Endothelial cell of umbilical vein (primary cell): Measurements from ENCODE around the gene CKAP5. TPM values are rescaled to one million over a fixed set of nuclear protein-coding genes. Genes with fewer than 3 reads are reported as not detected.

Source experiments
- BruUV-seq: library from RNA; stranded (reverse); fragments of 400-500 nt; replicated peaks from 2 replicates; lab custom pipeline; 2021; lab: Mats Ljungman, UMichigan
- CTCF ChIA-PET: fragments of 300-600, 350-600 bp; sonication (Branson Sonifier 250); formaldehyde crosslinking; loops from one replicate; lab custom pipeline; 2021; ENCODE audit warnings: antibody characterized with exemption, inconsistent platforms; lab: Charles Lee
- POLR2A ChIA-PET: fragments of 300-600, 350-600 bp; sonication (Branson Sonifier 250); formaldehyde crosslinking; loops from one replicate; lab custom pipeline; 2021; ENCODE audit warnings: antibody characterized with exemption, inconsistent platforms; lab: Charles Lee
- DNase-seq: peaks from one replicate; pipeline ENCODE4 v3.0.0-alpha.2; 2011; ENCODE audit warnings: low read depth, low spot score
- FAIRE-seq: peaks from 2 replicates; lab custom pipeline; 2011; peaks lifted over from hg19 to GRCh38; lab: Jason Lieb, UNC
- H2AFZ ChIP-seq: 2 replicates; pipeline ENCODE4 v1.6.0; 2012; ENCODE audit warnings: low read depth, low read length, control low read depth, inconsistent platforms
- H3K27ac ChIP-seq: 2 replicates; pipeline ENCODE4 v1.5.1; 2011; ENCODE audit warnings: low read depth, mild to moderate bottlenecking, control low read depth, low read length, moderate library complexity; ENCODE audit not compliant: insufficient read depth
- H3K27me3 ChIP-seq, 2 experiments: 2 replicates each; pipeline versions ENCODE4 v1.6.0 to v1.6.1; 2011; ENCODE audit warnings: low read length in 2 of 2, mixed read lengths in 1 of 2; ENCODE audit not compliant: control insufficient read depth in 2 of 2, insufficient read depth in 2 of 2
- H3K36me3 ChIP-seq, 2 experiments: 2 replicates in 1 of 2; 3 replicates in 1 of 2; pipeline ENCODE4 v1.5.1; 2011; ENCODE audit warnings: low read length in 2 of 2, mild to moderate bottlenecking in 1 of 2, moderate library complexity in 1 of 2; ENCODE audit not compliant: control insufficient read depth in 2 of 2, insufficient read depth in 2 of 2; ENCODE audit errors: extremely low read depth in 1 of 2
- H3K4me1 ChIP-seq: 3 replicates; pipeline ENCODE4 v1.5.1; 2011; ENCODE audit warnings: mild to moderate bottlenecking, low read length; ENCODE audit not compliant: control insufficient read depth, insufficient read depth; ENCODE audit errors: extremely low read depth
- H3K4me2 ChIP-seq: 2 replicates; pipeline ENCODE4 v1.6.1; 2011; ENCODE audit warnings: low read length, control low read depth, mixed read lengths; ENCODE audit not compliant: insufficient read depth
- H3K4me3 ChIP-seq, 3 experiments: fragments of 200-600 bp in 1 of 3; sonication (generic), shearing (Covaris generic) in 1 of 3; replicated peaks in 1 of 3; 2 replicates each; pipeline ENCODE4 v1.5.1; 2011 to 2016; ENCODE audit warnings: control low read depth in 3 of 3, low read length in 3 of 3, mild to moderate bottlenecking in 2 of 3, inconsistent platforms in 1 of 3, low read depth in 1 of 3, moderate library complexity in 1 of 3; ENCODE audit not compliant: insufficient read depth in 1 of 3
- H3K79me2 ChIP-seq: 2 replicates; pipeline ENCODE4 v1.6.0; 2012; ENCODE audit warnings: low read length, inconsistent platforms; ENCODE audit not compliant: control insufficient read depth, insufficient read depth
- H3K9ac ChIP-seq: replicated peaks from 2 replicates; pipeline ENCODE3; 2011; ENCODE audit warnings: low read length, control low read depth; ENCODE audit not compliant: insufficient read depth; ENCODE audit errors: extremely low read depth
- H3K9me1 ChIP-seq: replicated peaks from 3 replicates; pipeline ENCODE4 v1.6.0; 2011; ENCODE audit warnings: mild to moderate bottlenecking, low read length; ENCODE audit not compliant: control insufficient read depth, insufficient read depth; ENCODE audit errors: extremely low read depth
- H3K9me3 ChIP-seq: replicated peaks from 2 replicates; pipeline ENCODE4 v1.5.1; 2012; ENCODE audit warnings: low read length, inconsistent platforms; ENCODE audit not compliant: control insufficient read depth, insufficient read depth
- H4K20me1 ChIP-seq: replicated peaks from 2 replicates; pipeline ENCODE3; 2011; ENCODE audit warnings: mild to moderate bottlenecking, low read length; ENCODE audit not compliant: control insufficient read depth, insufficient read depth; ENCODE audit errors: extremely low read depth
- CTCF ChIP-seq, 2 donors: IDR thresholded peaks; 1 replicate in 1 of 2; 2 replicates in 1 of 2; pipeline ENCODE4 v1.5.1; 2011; ENCODE audit warnings: low read length in 2 of 2, mild to moderate bottlenecking in 2 of 2, moderate library complexity in 2 of 2, control low read depth in 1 of 2, inconsistent platforms in 1 of 2, low read depth in 1 of 2; ENCODE audit not compliant: insufficient read depth in 1 of 2; ENCODE audit errors: extremely low read depth in 1 of 2
- EZH2 ChIP-seq: IDR thresholded peaks from 2 replicates; pipeline ENCODE4 v1.6.1; 2012; ENCODE audit warnings: borderline replicate concordance, low read depth, mild to moderate bottlenecking, moderate library complexity, low read length, inconsistent platforms; ENCODE audit not compliant: severe bottlenecking
- FOS ChIP-seq: IDR thresholded peaks from 2 replicates; pipeline ENCODE4 v1.6.1; 2011; ENCODE audit warnings: mild to moderate bottlenecking, low read length, moderate library complexity, borderline replicate concordance; ENCODE audit not compliant: insufficient read depth
- GATA2 ChIP-seq: IDR thresholded peaks from 2 replicates; pipeline ENCODE4 v1.7.0; 2011; ENCODE audit warnings: low read depth, mild to moderate bottlenecking, moderate library complexity, mixed read lengths, low read length; ENCODE audit not compliant: insufficient read length, insufficient read depth
- JUN ChIP-seq: IDR thresholded peaks from 2 replicates; pipeline ENCODE4 v1.6.1; 2011; ENCODE audit warnings: borderline replicate concordance, low read depth; ENCODE audit not compliant: insufficient read length, insufficient read depth
- MAX ChIP-seq: IDR thresholded peaks from 2 replicates; pipeline ENCODE4 v1.6.1; 2011; ENCODE audit not compliant: insufficient read depth, insufficient read length
- MYC ChIP-seq: IDR thresholded peaks from one replicate; pipeline ENCODE4 v1.6.1; 2011; ENCODE audit warnings: mild to moderate bottlenecking, low read depth, low read length
- POLR2A ChIP-seq: IDR thresholded peaks from 2 replicates; pipeline ENCODE4 v1.6.1; 2012; ENCODE audit warnings: low read depth, mild to moderate bottlenecking, control low read depth, low read length
- POLR2AphosphoS5 ChIP-seq: IDR thresholded peaks from 2 replicates; pipeline ENCODE4 v1.6.1; 2012; ENCODE audit warnings: low read depth, mild to moderate bottlenecking, control low read depth, low read length, moderate library complexity; ENCODE audit not compliant: insufficient read depth
- dilution Hi-C: fragments of 300-500 bp; cut with MboI; formaldehyde crosslinking; loops from one replicate; pipeline ENCODE4 v1.15.0; 2019; ENCODE audit warnings: low sequenced_read_pairs; ENCODE audit not compliant: extremely low pct_ligation_motif_present
- intact Hi-C: fragments of 100-400 bp; cut with micrococcal nuclease; formaldehyde crosslinking; loops from one replicate; pipeline ENCODE4 v1.10.0; 2022
- polyA plus RNA-seq, 4 experiments: library from polyadenylated mRNA; depleted of rRNA in 3 of 4; stranded (reverse) in 3 of 4; unstranded in 1 of 4; fragments of >200 nt; gene quantifications; 2 replicates each; pipeline versions ENCODE4 v1.2.1 to v1.2.3, GENCODE V29; 2011 to 2012; ENCODE audit warnings: missing spikeins in 1 of 4
- total RNA-seq: library from RNA; stranded (reverse); gene quantifications from 2 replicates; pipeline ENCODE4 v1.2.3, GENCODE V29; 2021

The CKAP5 gene
- total and polyA plus RNA-seq, 2 donors (not counting 3 experiments of a cell fraction or from before 2014, with no cell fraction given): 47.4 to 138 TPM

GRCh38 chr11:46888636-46889035 lies 42.6 kb upstream of the CKAP5 start:
- H4K20me1 ChIP-seq: no peaks in the 10 kb centered on the region
- no peak overlapping the region for H3K4me3 ChIP-seq
- no peak overlapping the region for H2AFZ ChIP-seq
- intact Hi-C loops (loop anchor here (1.0 kb wide), 3 partner anchors 265 to 467 kb away; no protein-coding TSS in a partner anchor), dilution Hi-C loops (no loop called here)
- DNase-seq (no peak), FAIRE-seq (no peak)
- ChIA-PET POLR2A (no interaction called here), CTCF (interaction anchor here (5.5 kb wide), 1 partner anchor 264 kb away, joined by 76 read pairs; no protein-coding TSS in a partner anchor)
- no peak overlapping the region for H3K27ac ChIP-seq
- no peaks in the 10 kb centered on the region for H3K9me1 ChIP-seq
- no TSS peak for BruUV-seq
- no peaks in the 10 kb centered on the region for H3K36me3 ChIP-seq
- H3K4me2 ChIP-seq: no peak overlapping the region
- TF ChIP-seq EZH2 (no peak), FOS (no peak), POLR2AphosphoS5 (no peak), MAX (no peak), MYC (no peak), JUN (no peak), CTCF (IDR thresholded peaks at IDR 0.05; ENCODE audit: extremely low read depth in 1 of 2, insufficient read depth in 1 of 2, low read depth in 1 of 2, low read length in 2 of 2) (no peak), GATA2 (no peak), POLR2A (no peak)
- H3K9me3 ChIP-seq: no peaks in the 10 kb centered on the region
- no peaks in the 10 kb centered on the region for H3K27me3 ChIP-seq
- H3K79me2 ChIP-seq: no peaks in the 10 kb centered on the region
- H3K9ac ChIP-seq: no peak overlapping the region
- no peaks in the 10 kb centered on the region for H3K4me1 ChIP-seq
